ENCODE data around the gene TPO.

TPO gene

DNA sequence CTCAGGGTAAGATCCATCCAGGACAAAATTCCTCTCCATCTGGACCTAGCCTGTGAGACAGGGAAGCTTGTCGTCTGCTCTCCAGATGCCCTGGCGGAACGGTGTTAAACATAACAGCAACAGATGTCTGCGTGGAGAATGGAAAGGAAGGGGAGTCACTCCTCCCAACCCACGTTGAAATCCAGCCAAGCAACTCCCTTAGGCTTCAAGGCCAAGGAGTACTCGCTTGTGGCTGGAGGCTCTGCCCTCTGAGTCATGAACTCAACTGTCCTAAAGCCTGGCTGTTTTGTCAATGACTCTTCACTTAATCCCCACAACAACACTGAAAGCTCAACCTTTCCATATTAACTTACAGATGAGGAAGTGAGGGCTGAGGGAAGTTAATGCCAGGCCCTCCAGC is 42.2 kb downstream of the TPO start:
- no peak for TF ChIP-seq FOXP2 (optimal IDR thresholded peaks at IDR 0.05; ENCODE audit: borderline replicate concordance, extremely low read depth, extremely low read length, insufficient read depth)

DNA sequence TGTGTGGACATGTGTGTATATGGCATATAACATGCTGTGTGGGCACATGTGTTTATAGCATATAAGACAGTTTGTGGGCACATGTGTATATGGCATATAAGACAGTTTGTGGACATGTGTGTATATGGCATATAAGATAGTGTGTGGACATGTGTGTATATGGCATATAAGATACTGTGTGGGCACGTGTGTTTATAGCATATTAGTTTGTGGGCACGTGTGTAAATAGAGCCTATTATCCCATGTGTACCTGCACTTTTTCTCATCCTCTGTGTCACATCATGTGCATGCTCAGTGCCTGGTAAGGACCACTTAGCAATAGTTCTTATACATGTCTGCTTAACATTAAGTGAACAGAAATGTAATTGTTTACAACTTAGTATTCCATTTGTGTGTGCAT is 45.2 kb downstream of the TPO start:
- TF ChIP-seq REST (IDR thresholded peaks at IDR 0.05; ENCODE audit: insufficient read depth in 1 of 2, low read depth in 2 of 2, low read length in 2 of 2) (no peak), FOXP2 (optimal IDR thresholded peaks at IDR 0.05; ENCODE audit: borderline replicate concordance, extremely low read depth, extremely low read length, insufficient read depth) (no peak), POLR2AphosphoS5 (IDR thresholded peaks at IDR 0.05; ENCODE audit: low read depth, low read length) (no peak), TAF1 (IDR thresholded peaks at IDR 0.05; ENCODE audit: borderline replicate concordance, insufficient read depth, low read length) (no peak), SIN3A (IDR thresholded peaks at IDR 0.05; ENCODE audit: borderline replicate concordance, insufficient read depth, low read length) (no peak)

DNA sequence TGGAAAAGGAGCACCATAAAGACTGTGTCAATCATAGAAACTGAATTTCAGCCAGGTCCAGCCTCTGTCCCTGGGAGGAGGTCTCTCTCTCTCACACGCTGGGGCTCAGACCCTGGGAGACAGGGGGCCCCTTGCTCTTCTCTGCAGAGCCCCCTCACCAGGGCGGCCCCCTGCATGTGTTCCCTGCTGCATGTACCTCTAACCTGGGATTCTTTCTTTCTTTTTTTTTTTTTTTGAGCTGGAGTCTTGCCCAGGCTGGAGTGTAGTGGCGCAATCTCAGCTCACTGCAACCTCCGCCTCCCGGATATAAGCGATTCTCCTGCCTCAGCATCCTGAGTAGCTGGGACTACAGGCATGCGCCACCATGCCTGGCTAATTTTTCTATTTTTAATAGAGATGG is 46.5 kb downstream of the TPO start:
- TF ChIP-seq TAF1 (IDR thresholded peaks at IDR 0.05; ENCODE audit: borderline replicate concordance, insufficient read depth, low read length) (no peak), REST (IDR thresholded peaks at IDR 0.05; ENCODE audit: insufficient read depth in 1 of 2, low read depth in 2 of 2, low read length in 2 of 2) (no peak), SIN3A (IDR thresholded peaks at IDR 0.05; ENCODE audit: borderline replicate concordance, insufficient read depth, low read length) (no peak), FOXP2 (optimal IDR thresholded peaks at IDR 0.05; ENCODE audit: borderline replicate concordance, extremely low read depth, extremely low read length, insufficient read depth) (no peak), POLR2AphosphoS5 (IDR thresholded peaks at IDR 0.05; ENCODE audit: low read depth, low read length) (no peak)

- TF ChIP-seq TAF1 (IDR thresholded peaks at IDR 0.05; ENCODE audit: borderline replicate concordance, insufficient read depth, low read length) (no peak), POLR2AphosphoS5 (IDR thresholded peaks at IDR 0.05; ENCODE audit: low read depth, low read length) (no peak), SIN3A (IDR thresholded peaks at IDR 0.05; ENCODE audit: borderline replicate concordance, insufficient read depth, low read length) (no peak), REST (IDR thresholded peaks at IDR 0.05; ENCODE audit: insufficient read depth in 1 of 2, low read depth in 2 of 2, low read length in 2 of 2) (no peak), FOXP2 (optimal IDR thresholded peaks at IDR 0.05; ENCODE audit: borderline replicate concordance, extremely low read depth, extremely low read length, insufficient read depth) (no peak)
These were observed 47.7 kb downstream of the TPO start for GRCh38 chr2:1460851-1461418.

GRCh38 chr2:1461507-1462390 is 48.5 kb downstream of the TPO start:
- TF ChIP-seq TAF1 (IDR thresholded peaks at IDR 0.05; ENCODE audit: borderline replicate concordance, insufficient read depth, low read length) (no peak), REST (IDR thresholded peaks at IDR 0.05; ENCODE audit: insufficient read depth in 1 of 2, low read depth in 2 of 2, low read length in 2 of 2) (no peak), FOXP2 (optimal IDR thresholded peaks at IDR 0.05; ENCODE audit: borderline replicate concordance, extremely low read depth, extremely low read length, insufficient read depth) (no peak), SIN3A (IDR thresholded peaks at IDR 0.05; ENCODE audit: borderline replicate concordance, insufficient read depth, low read length) (no peak), POLR2AphosphoS5 (IDR thresholded peaks at IDR 0.05; ENCODE audit: low read depth, low read length) (no peak)

All from PFSK-1 (cell line).